C4-2B (cell line): ENCODE results near the gene NFIB.

Experiments used
- ZFX ChIP-seq: fragments of 450-650 bp; IDR thresholded peaks from 2 replicates; pipeline ENCODE4 v1.6.1; 2017
- TF ChIP-seq, protein P1 (sequence below): fragments of 450-650 bp; conservative IDR thresholded peaks from 2 replicates; pipeline ENCODE4 v1.5.1; 2017; ENCODE audit warnings: mild to moderate bottlenecking

DNA sequence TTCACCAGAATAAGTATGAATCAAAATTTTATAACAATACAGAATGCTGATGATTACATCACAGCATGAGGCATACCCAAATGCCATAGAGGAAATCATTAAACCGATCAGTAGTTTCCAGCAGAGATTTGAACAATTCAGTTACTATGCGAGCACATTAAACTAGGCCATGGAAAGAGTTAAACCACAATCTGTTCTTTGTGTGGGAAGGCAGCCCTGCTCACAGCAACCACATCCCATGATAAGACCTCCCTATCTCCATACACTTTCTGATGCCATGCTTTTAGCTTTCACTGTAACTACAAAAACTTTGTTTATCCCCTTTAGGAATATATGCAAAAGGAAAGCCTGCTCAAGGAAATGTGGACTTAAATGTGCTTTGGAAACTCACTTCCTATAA is 4.5 kb downstream of the NFIB start:
- TF ChIP-seq, protein P1, sequence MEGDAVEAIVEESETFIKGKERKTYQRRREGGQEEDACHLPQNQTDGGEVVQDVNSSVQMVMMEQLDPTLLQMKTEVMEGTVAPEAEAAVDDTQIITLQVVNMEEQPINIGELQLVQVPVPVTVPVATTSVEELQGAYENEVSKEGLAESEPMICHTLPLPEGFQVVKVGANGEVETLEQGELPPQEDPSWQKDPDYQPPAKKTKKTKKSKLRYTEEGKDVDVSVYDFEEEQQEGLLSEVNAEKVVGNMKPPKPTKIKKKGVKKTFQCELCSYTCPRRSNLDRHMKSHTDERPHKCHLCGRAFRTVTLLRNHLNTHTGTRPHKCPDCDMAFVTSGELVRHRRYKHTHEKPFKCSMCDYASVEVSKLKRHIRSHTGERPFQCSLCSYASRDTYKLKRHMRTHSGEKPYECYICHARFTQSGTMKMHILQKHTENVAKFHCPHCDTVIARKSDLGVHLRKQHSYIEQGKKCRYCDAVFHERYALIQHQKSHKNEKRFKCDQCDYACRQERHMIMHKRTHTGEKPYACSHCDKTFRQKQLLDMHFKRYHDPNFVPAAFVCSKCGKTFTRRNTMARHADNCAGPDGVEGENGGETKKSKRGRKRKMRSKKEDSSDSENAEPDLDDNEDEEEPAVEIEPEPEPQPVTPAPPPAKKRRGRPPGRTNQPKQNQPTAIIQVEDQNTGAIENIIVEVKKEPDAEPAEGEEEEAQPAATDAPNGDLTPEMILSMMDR, result no peak
- no peak for TF ChIP-seq ZFX
